B cell (primary cell): ENCODE measurements around the gene PTPN14. TPM values are rescaled to one million over a fixed set of nuclear protein-coding genes. Genes with fewer than 3 reads are reported as not detected.
"Not testable (repeated sequence)": the region's sequence is repeated elsewhere in the genome, so short reads cannot be mapped to it uniquely, and the experiment has no call there.

Source experiments
- ATAC-seq: fragments of 200-7000 bp; cut with Tn5 transposase; one replicate; pipeline ENCODE4 v1.10.0; 2021; ENCODE audit warnings: low read depth, mild to moderate bottlenecking, moderate number of reproducible peaks, moderate library complexity
- CTCF ChIA-PET: fragments of 350-600 bp; sonication (Branson Sonifier 250); formaldehyde crosslinking; loops from one replicate; lab custom pipeline; 2021; ENCODE audit warnings: antibody characterized with exemption, inconsistent platforms; lab: Charles Lee
- POLR2A ChIA-PET: fragments of 350-600 bp; sonication (Branson Sonifier 250); formaldehyde crosslinking; loops from one replicate; lab custom pipeline; 2021; ENCODE audit warnings: antibody characterized with exemption; lab: Charles Lee
- DNase-seq: peaks from one replicate; pipeline ENCODE4 v3.0.0; 2013
- H2AFZ ChIP-seq: 2 replicates; pipeline ENCODE4 v1.6.1; 2012; ENCODE audit warnings: mild to moderate bottlenecking, low read depth, low read length; ENCODE audit not compliant: insufficient read depth, poor library complexity, severe bottlenecking
- H3K27ac ChIP-seq, 2 donors: 1 replicate in 1 of 2; 2 replicates in 1 of 2; pipeline ENCODE4 v1.5.1; 2012 to 2013; ENCODE audit warnings: low read length in 2 of 2, mild to moderate bottlenecking in 2 of 2, moderate library complexity in 1 of 2
- H3K27me3 ChIP-seq, 4 experiments: fragments of 200-600 bp in 1 of 4; sonication (generic) in 1 of 4; replicated peaks in 1 of 4; 1 replicate in 2 of 4; 2 replicates in 2 of 4; pipeline versions ENCODE4 v1.6.1 to v1.7.0; 2013 to 2016; ENCODE audit warnings: low read length in 3 of 4, mild to moderate bottlenecking in 2 of 4, mixed read lengths in 1 of 4, moderate library complexity in 1 of 4; ENCODE audit not compliant: insufficient read depth in 4 of 4, control insufficient read depth in 3 of 4; ENCODE audit errors: control extremely low read depth in 1 of 4
- H3K36me3 ChIP-seq, 2 experiments: replicated peaks in 1 of 2; 1 replicate in 1 of 2; 2 replicates in 1 of 2; pipeline versions ENCODE4 v1.6.1 to v1.7.1; 2013; ENCODE audit warnings: low read length in 1 of 2; ENCODE audit not compliant: insufficient read depth in 2 of 2, control insufficient read depth in 1 of 2; ENCODE audit errors: control extremely low read depth in 1 of 2, extremely low read depth in 1 of 2
- H3K4me1 ChIP-seq, 2 donors: fragments of 200-600 bp in 1 of 2; sonication (generic) in 1 of 2; 1 replicate in 1 of 2; 2 replicates in 1 of 2; pipeline versions ENCODE4 v1.5.1 to v1.6.1; 2013 to 2017; ENCODE audit warnings: low read length in 2 of 2; ENCODE audit not compliant: control insufficient read depth in 2 of 2, insufficient read depth in 2 of 2
- H3K4me2 ChIP-seq: replicated peaks from 2 replicates; pipeline ENCODE3; 2012; ENCODE audit warnings: mild to moderate bottlenecking, low read depth, low read length; ENCODE audit not compliant: poor library complexity, severe bottlenecking
- H3K4me3 ChIP-seq, 5 experiments: fragments of 200-600 bp in 1 of 5; sonication (generic) in 1 of 5; 1 replicate in 3 of 5; 2 replicates in 2 of 5; pipeline versions ENCODE4 v1.5.1 to v1.7.0; 2011 to 2016; ENCODE audit warnings: low read length in 4 of 5, mild to moderate bottlenecking in 4 of 5, low read depth in 2 of 5, control low read depth in 1 of 5, moderate library complexity in 1 of 5; ENCODE audit not compliant: insufficient read depth in 1 of 5; ENCODE audit errors: control extremely low read depth in 1 of 5, extremely low read depth in 1 of 5
- H3K79me2 ChIP-seq: fragments of 200-600 bp; sonication (generic); one replicate; pipeline ENCODE4 v1.6.0; 2016; ENCODE audit warnings: low read length; ENCODE audit not compliant: control insufficient read depth, insufficient read depth
- H3K9ac ChIP-seq: fragments of 200-600 bp; sonication (generic); 2 replicates; pipeline ENCODE4 v1.6.1; 2017; ENCODE audit warnings: mild to moderate bottlenecking, low read length, moderate library complexity
- H3K9me3 ChIP-seq, 3 donors: one replicate each; pipeline versions ENCODE4 v1.6.1 to v1.7.1; 2013; ENCODE audit warnings: low read length in 2 of 3; ENCODE audit not compliant: control insufficient read depth in 2 of 3, insufficient read depth in 1 of 3; ENCODE audit errors: control extremely low read depth in 1 of 3
- H4K20me1 ChIP-seq: 2 replicates; pipeline ENCODE4 v1.6.0; 2012; ENCODE audit warnings: mild to moderate bottlenecking, low read length; ENCODE audit not compliant: insufficient read depth, control insufficient read depth, poor library complexity, severe bottlenecking
- H3K27ac Mint-ChIP-seq: one replicate; pipeline ENCODE4 v1.8.0; 2021; ENCODE audit warnings: mixed read lengths
- H3K27me3 Mint-ChIP-seq: one replicate; pipeline ENCODE4 v1.8.0; 2021; ENCODE audit warnings: mixed read lengths
- H3K4me1 Mint-ChIP-seq: one replicate; pipeline ENCODE4 v1.8.0; 2021; ENCODE audit warnings: mixed read lengths
- H3K4me3 Mint-ChIP-seq: one replicate; pipeline ENCODE4 v1.8.0; 2021; ENCODE audit warnings: mixed read lengths
- H3K9me3 Mint-ChIP-seq: one replicate; pipeline ENCODE4 v1.8.0; 2022; ENCODE audit warnings: mixed read lengths; ENCODE audit not compliant: insufficient read depth
- EZH2 ChIP-seq: IDR thresholded peaks from 2 replicates; pipeline ENCODE4 v1.6.1; 2012; ENCODE audit warnings: borderline replicate concordance, low read depth, mild to moderate bottlenecking, moderate library complexity, low read length; ENCODE audit not compliant: insufficient read depth, poor library complexity, severe bottlenecking
- WGBS: methylation state at CpG from one replicate; pipeline ENCODE4 v1.1.5; 2013; ENCODE audit warnings: missing lambda C conversion rate; ENCODE audit not compliant: insufficient coverage; 5-methylcytosine and 5-hydroxymethylcytosine counted together
- intact Hi-C: fragments of 100-400 bp; cut with micrococcal nuclease; formaldehyde crosslinking; loops from one replicate; pipeline ENCODE4 v1.10.0; 2022
- polyA plus RNA-seq: library from polyadenylated mRNA; depleted of rRNA; stranded (reverse); fragments of >200 nt; gene quantifications from 2 replicates; pipeline ENCODE4 v1.2.3, GENCODE V29; 2012
- total RNA-seq, 2 donors: library from RNA; stranded (reverse); fragments of 120-200 nt in 1 of 2; gene quantifications; 1 replicate in 1 of 2; 2 replicates in 1 of 2; pipeline versions ENCODE4 v1.2.3 to v1.2.4, GENCODE V29; 2013 to 2022
- TF ChIP-seq, protein P1 (sequence below): fragments of 200-600 bp; IDR thresholded peaks from one replicate; pipeline ENCODE4 v1.8.0; 2022; ENCODE audit warnings: antibody characterized with exemption, mild to moderate bottlenecking

The PTPN14 gene
- total and polyA plus RNA-seq, 2 donors (not counting 1 experiment from before 2014, with no cell fraction given) = under 0.01 TPM; not detected in 1

GRCh38 chr1:214510477-214510876 is 40.9 kb downstream of the PTPN14 start:
- Histone ChIP-seq H3K36me3 (no peaks in the 10 kb centered on the region), H3K4me3 (no peak overlapping the region), H3K79me2 (no peaks in the 10 kb centered on the region), H3K9me3 (no peaks in the 10 kb centered on the region), H3K27ac (no peak overlapping the region), H2AFZ (no peak overlapping the region), H3K9ac (no peak overlapping the region), H3K4me1 (no peaks in the 10 kb centered on the region), H4K20me1 (no peaks in the 10 kb centered on the region), H3K4me2 (no peak overlapping the region), H3K27me3 (no peaks in the 10 kb centered on the region)
- no peaks in the 10 kb centered on the region for H3K9me3 Mint-ChIP-seq
- H3K4me1 Mint-ChIP-seq = no peaks in the 10 kb centered on the region
- ATAC-seq (no peak), DNase-seq (no peak)
- no peaks in the 10 kb centered on the region for H3K27me3 Mint-ChIP-seq
- TF ChIP-seq, protein P1, sequence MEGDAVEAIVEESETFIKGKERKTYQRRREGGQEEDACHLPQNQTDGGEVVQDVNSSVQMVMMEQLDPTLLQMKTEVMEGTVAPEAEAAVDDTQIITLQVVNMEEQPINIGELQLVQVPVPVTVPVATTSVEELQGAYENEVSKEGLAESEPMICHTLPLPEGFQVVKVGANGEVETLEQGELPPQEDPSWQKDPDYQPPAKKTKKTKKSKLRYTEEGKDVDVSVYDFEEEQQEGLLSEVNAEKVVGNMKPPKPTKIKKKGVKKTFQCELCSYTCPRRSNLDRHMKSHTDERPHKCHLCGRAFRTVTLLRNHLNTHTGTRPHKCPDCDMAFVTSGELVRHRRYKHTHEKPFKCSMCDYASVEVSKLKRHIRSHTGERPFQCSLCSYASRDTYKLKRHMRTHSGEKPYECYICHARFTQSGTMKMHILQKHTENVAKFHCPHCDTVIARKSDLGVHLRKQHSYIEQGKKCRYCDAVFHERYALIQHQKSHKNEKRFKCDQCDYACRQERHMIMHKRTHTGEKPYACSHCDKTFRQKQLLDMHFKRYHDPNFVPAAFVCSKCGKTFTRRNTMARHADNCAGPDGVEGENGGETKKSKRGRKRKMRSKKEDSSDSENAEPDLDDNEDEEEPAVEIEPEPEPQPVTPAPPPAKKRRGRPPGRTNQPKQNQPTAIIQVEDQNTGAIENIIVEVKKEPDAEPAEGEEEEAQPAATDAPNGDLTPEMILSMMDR = no peak
- no peak for TF ChIP-seq EZH2
- intact Hi-C loops = no loop called here
- POLR2A ChIA-PET = no interaction called here
- H3K4me3 Mint-ChIP-seq = no peak overlapping the region
- CTCF ChIA-PET = no interaction called here
- no peak overlapping the region for H3K27ac Mint-ChIP-seq

GRCh38 chr1:214509622-214510021 is 41.8 kb downstream of the PTPN14 start:
- H3K4me1 Mint-ChIP-seq, ATAC-seq, H2AFZ ChIP-seq, H3K27ac Mint-ChIP-seq, H4K20me1 ChIP-seq, H3K4me2 ChIP-seq, H3K4me3 ChIP-seq, H3K36me3 ChIP-seq, DNase-seq, H3K9ac ChIP-seq, H3K4me1 ChIP-seq, H3K9me3 Mint-ChIP-seq, H3K9me3 ChIP-seq, H3K4me3 Mint-ChIP-seq, H3K27ac ChIP-seq, H3K27me3 ChIP-seq, intact Hi-C loops, POLR2A ChIA-PET, H3K79me2 ChIP-seq, H3K27me3 Mint-ChIP-seq: not testable (repeated sequence)
- CTCF ChIA-PET = interaction anchor here (0.6 kb wide), 1 partner anchor 181 kb away, joined by 3 read pairs; no protein-coding TSS in a partner anchor
- WGBS = no CpG with 5 or more reads among the region's 3 CpGs
